Muscle of arm (tissue), 12 donors: Measurements from ENCODE around the gene UTP3. TPM values are rescaled to one million over a fixed set of nuclear protein-coding genes. Genes with fewer than 3 reads are reported as not detected.

Source experiments
- polyA plus RNA-seq, 12 donors: library from polyadenylated mRNA; unstranded; fragments of 120-200 nt; gene quantifications; one replicate each; pipeline ENCODE4 v1.2.1, GENCODE V29; 2013; ENCODE audit not compliant: insufficient read length in 12 of 12

UTP3 gene
- polyA plus RNA-seq, 12 donors: 19.0 to 29.4 (median 24.1) TPM; not detected in 1

Other genes starting within 250 kb of the UTP3 start
- under 1 TPM in 1 of 12 donors, not detected in 11; 0.21 TPM for gene MUC7, start 216.3 kb upstream of the UTP3 start, polyA plus RNA-seq
- not detected for gene AMTN, start 170.0 kb upstream of the UTP3 start, polyA plus RNA-seq
- under 1 TPM in 1 of 12 donors, not detected in 11; 0.08 TPM for gene AMBN, start 96.3 kb upstream of the UTP3 start, polyA plus RNA-seq
- 1 to 10 TPM in 11 of 12 donors, not detected in 1; 1.4 to 4.8 (median 3.7) TPM for gene ENAM, start 59.8 kb upstream of the UTP3 start, polyA plus RNA-seq
- 1 to 10 TPM in 9 of 12 donors, under 1 TPM in 1, not detected in 2; 0.38 to 7.1 (median 1.4) TPM for gene JCHAIN, start 22.0 kb upstream of the UTP3 start, polyA plus RNA-seq
- 100 to 1,000 TPM in 3 of 12 donors, 10 to 100 TPM in 8, not detected in 1; 50.2 to 154 (median 93.2) TPM for gene RUFY3, start 33.4 kb downstream of the UTP3 start, polyA plus RNA-seq
- 100 to 1,000 TPM in 10 of 12 donors, 10 to 100 TPM in 1, not detected in 1; 91.2 to 209 (median 165) TPM for gene GRSF1, start 151.4 kb downstream of the UTP3 start, polyA plus RNA-seq
- gene MOB1B, start 213.8 kb downstream of the UTP3 start, polyA plus RNA-seq: 10 to 100 TPM; 22.6 to 79.3 (median 35.6) TPM